ENCODE results near the gene ZC2HC1B.

ZC2HC1B gene

DNA sequence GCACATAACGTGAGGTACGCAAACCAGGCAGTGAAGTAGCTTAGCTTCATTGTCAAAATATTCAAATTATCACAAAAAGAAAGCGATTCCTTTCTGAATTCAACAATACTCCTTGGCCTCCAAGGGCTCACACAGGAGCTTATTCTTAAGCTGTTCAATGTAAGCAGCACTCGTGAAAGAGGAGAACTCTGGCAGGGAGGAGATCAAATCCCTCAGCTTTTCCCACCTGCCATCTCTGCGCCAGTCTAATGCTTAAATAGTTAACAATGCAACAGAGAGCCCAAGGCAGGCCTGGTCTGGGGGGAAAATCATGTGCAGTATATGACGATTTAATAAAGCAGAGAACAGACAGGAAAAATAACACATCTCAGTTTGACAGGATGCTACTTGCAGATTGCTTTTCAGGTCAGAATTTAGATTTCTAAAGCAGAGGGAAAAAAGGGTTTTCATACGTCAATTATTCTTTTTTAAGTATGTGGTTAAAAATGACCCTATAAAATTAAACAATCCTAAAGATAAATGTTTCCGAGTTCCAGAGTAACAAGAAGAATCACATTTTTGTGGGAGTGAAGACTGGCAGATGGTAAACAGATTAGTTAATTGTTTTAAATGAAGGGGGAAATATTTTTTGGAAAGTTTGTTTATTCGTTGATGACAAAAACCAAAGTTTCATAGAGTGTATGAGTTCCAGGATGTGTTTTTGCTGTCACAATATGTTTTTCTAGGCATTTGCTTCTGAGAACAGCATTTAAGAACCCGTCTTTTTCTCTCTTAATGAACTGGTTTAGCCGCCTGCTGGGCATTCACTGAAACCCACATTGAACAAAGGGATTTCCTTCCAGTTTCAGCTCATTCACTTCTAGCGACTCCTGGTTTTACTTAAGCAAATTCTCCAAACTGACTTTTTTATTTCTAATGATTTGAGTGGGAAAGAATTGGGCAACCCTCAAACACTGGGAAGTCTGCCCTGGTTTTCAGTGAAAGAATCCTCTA, 97.9 kb downstream of the ZC2HC1B start:
- no peak for DNase-seq

DNA sequence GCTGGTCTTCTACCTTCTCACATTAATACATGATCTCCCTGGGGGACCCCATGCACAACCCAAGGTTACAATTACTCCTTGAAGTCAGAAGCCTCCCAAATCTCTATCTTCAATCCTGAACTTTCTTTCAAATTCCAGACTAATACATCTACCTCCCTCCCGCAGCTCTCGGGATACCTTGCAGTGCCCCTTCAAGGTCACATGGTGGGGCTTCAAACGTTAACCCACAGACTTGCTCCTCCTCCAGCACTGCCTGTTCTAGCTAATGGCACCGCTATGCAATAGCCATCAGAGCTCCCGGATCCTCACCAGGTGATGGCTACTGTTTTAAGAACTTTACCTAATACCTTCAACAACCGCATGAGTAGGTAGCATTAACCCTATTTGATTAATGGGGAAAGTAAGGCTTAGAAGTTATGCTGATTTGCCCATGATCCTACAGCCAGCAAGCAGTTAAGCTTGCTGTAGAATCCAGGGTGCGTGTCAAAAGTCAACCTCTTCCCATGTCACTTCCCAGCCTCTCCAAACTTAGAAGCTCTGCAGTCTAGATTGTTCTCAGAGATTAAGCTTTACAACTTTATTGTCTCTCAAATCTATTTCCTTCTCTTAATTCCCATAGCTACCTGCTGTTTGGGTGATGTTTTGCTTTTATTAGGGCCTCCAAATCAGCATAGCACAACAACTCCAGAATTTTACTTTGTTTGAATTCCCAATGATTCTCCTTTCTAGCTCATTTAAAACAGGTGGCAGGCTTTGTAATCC, 99.1 kb downstream of the ZC2HC1B start:
- DNase-seq, result no peak

DNA sequence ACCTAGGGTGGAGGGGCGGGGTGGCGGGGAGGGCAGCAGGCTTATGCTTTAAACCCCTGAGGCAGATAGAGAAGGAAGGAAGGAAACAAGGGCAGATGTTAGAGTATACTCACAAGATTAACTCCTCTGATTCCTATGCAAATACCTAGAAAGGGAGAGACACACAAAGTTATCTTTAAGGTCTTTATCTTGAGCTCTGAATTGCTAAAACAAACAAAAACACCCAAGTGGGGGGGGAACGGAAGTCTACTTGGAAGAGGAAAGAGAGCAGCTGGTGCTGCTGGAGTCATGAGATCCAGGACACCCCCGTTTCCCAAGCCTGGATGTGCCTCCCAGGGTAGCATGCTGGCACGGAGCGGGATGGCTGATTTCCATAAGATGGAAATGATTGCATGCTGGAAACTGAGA, 100.4 kb downstream of the ZC2HC1B start:
- DNase-seq, result no peak

DNA sequence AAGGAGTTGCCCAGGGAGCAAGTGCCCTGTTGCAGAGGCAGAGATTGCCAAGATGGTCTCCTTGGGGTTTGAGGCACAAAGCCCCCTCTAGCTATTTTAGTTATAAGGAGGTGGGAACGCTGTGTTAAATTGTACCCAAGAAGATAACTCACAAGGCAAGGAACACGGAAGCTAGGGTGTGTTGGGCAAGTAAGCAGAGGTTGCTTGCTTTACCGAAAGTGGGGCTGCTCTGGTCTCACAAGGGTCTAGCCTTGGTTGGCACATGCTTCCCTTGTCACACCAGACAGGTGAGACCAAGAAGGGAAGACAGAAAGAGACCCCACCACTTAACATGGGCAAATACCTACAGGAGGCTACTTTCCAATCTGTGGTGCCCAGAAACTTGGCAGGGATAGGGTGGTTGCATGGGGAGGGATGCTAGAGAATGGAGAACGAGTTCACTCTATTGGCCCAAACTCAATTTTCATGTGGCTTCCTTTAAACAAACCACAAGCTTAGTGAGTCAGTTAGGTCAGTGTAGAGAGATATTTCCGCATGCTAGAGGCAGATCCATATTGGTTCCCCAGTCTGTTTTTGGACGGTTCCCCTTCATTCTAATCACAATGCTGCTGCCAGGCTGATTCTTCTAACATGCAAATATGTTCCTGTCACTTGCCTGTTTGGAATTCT, 101.4 kb downstream of the ZC2HC1B start:
- no peak for DNase-seq

DNA sequence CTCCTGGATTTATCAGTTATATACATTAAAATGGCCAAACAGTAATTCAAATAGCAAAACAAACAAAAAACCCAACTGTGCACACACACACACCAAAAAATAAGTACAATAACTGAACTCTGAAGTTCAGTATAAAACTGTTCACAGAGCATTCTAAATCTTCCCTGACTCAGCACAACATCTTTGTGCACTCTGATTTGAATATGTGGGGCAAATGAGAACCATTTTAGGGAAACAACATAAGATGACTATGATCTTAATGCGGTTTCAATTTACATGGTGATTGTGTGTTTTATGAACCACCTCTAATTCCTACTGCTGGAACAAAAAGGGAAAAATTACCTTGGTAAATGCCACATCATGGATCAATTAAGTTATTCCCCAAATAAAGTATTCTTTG, 102.0 kb downstream of the ZC2HC1B start:
- DNase-seq, result no peak

DNA sequence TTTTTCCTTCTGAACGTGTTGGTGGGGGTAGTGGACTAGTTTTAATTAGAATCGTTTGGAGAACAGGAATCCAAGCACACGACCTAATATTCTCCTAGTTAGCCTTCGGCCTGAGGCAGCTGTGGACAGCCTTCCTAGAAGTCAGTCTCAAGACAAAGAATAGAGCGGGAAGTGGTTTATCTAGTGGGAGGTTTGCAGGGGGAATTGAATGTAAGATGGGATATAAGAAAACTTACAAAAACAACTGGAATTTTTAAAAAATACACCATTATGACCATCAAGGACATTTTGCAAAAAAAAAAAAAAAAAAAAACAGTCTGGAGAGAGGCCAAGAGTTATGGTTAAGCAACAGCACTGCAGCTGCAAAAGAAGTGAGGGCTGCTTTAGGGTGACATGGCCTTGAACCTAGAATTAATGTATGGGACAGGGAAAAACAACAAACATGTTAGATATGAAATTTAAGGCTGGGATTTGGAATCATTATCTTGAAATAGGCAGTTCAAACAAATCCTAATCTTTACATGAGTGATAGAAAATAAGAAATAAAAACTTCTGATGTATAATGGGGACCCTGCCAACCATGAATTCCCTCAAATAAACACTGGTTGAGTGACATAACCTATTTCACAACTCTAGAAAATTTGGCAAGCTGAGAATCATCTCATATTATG, 103.6 kb downstream of the ZC2HC1B start:
- DNase-seq, result no peak

DNA sequence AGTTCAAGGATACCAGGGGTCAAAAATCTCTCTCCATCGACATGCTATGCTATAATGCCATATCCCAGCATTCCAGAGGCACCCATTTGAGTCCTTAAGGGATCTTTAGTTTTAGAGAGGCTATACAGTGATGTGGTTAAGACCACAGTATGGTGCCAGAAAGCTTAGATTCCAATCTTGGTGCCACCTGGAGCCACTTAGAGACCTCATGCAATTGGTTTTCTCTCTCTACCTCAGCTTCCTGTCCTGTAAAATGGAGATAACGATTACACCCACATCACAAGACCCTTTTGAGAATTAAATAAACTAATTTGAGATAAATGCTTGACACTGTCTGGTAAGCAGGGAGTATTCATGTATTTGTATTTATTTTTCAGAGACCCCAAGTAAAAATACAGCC, 104.8 kb downstream of the ZC2HC1B start:
- DNase-seq, result no peak

DNA sequence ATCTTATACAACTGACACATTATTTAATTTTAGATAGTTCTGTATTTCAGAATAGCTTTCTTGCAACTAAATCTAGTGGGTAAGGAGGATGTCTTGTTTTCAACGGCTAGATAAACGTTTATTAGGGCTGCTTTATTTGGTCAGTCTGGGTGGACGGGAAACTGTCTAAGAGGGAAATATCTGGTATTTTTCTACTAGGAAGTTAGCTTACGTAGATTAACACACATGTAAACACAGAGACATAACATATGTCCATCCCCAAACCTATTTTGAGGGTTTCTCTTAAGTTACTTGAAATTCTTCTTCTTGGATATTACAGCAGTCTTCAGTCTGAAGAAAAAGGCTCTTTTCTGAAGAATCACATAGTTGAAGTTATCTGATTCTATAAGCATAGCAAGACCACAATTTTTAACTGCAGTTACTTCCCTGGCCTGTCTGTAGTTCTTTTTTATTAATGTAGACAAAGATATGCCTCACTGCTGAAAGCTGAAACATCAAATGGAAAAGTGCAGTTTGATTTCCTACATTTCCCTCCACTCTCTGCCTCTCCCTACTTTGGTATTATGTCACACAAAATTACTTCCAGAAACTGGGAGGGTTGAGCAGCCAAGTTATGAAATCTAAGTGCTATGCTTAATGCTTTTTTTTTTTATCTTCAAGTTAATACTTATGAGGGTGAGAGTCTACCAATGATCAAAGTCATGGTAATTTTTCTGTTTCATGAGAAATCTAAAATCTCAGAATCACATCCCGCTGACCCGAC, 106.4 kb downstream of the ZC2HC1B start:
- DNase-seq, result no peak

DNA sequence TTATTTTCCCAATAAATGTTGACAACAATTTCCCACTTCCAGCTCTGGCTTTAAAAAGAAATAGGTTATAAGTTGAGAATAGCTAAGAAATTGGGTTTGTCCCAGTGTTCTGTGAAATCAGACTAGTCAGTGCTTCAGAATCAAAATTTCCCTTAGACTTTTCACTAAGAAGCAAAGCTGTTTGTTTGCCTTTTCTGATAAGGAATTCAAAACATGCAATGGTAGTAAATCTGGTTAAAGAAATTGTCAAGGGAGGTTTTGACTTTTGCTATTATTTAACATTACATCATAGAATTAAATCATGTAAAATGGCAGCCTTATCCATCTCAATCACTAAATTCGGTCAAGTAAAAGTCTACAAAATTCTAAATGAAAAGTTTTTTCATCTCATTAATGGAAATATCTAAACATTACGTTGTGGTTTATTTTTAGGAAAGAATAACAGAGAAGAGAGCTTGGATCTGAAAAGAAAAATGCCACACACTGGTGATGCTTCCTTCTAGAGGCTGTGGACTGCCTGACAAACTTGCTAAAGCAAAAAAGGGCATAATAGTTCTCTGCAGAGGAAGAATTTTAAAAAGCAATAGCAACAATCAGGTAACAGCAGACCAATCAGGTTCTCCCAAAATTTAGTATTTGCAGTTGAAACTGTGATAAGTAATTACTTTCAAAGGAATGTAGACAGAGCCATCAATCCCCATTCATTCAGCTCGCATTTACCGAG, 107.4 kb downstream of the ZC2HC1B start:
- no peak for DNase-seq

DNA sequence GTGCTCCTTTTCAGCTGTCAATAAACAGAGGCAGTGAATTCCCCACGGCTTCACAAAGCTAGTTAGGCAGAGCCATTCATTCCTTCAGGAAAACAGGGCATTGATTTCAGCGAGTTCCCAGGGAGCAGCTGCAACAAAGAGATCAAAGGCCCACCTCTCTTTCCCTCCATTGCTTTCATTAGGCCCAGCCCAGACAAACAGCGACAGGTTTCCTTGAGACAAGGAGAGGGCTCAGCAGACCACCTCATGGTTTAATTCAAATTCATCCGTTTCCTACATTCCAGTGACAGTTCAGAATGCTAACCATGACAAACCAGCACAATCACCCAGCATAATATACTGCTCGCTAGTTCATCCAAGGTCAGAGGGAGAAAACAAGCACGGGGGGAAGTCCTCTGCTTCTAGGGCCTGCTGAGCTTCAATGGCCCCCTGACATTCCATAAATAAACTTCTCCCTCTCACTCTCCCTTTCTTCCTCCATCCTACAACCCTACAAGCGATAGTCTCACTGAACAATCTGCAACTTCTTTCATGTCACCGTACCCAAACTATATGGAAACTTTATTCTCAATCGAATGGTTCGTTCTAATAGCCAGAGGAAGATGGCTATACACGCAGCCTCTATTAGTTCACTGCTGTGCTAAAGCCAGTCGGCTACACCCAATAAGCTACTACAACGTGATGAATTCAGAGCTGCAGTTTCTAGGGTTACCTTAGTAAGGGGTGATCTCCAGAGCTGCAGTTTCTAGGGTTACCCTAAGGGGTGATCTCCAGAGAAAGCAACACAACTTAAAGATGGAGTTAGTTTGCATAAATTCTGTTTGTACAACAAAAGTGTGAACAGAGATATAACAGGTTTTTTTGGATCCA, 109.1 kb downstream of the ZC2HC1B start:
- no peak for DNase-seq

DNA sequence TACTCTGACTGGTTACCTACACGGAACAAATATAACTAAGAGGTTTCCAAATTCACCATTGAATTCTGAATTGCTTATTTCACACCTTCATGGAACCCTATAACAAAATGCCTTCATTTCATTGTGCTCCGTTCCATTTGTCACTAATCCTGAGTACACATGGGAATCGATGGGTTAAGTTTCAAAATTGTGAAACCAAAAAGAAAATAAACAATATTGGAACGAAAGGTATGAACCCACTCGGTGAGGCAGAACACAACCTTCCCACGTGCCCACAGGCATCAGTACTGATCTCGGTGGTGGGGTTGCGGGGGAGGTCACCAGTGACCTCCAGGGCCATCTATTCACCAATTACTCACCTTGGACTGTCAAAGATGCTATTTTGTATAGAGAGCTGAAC, 109.8 kb downstream of the ZC2HC1B start:
- DNase-seq, result no peak

DNA sequence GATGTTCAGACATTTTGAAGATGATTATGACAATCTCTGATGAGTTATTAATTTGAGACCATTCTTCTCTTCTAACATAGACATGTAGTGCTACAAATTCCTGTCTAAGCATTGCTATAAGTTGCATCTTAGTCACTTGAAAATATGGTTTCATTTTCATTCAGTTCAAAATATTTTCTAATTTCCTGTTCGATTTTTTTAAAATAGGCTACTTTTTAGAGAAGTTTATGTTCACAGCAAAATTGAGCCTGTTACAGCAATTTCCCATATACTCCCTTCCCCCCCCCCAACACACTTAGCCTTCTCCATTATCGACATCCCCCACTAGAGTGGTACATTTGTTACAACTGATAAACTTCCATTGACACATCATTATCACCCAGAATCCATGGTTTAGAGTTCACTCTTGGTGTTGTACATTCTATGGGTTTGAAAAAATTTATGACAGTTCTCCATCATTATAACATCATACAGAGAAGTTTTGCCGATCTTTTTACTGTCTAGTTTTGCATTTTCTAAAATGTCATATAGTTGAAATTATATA, 112.6 kb downstream of the ZC2HC1B start:
- DNase-seq, result no peak

DNA sequence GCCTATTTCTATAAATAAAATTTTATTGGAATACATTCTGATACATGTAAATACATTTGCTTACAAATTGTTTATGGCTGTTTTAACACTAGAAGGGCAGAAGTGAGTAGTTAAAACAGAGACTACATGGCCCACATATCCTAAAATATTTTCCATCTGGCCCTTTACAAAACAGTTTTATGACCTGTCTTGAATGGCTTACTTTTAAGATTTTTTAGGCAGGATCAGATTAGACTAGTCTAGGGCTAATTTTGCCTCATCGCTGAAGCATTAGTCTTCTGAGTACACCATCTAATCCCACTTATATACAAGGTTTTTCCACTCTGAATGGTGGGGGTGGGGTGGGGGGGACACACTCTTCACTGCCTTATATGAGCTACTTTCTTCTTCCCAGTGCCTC, 116.6 kb downstream of the ZC2HC1B start:
- no peak for DNase-seq

DNA sequence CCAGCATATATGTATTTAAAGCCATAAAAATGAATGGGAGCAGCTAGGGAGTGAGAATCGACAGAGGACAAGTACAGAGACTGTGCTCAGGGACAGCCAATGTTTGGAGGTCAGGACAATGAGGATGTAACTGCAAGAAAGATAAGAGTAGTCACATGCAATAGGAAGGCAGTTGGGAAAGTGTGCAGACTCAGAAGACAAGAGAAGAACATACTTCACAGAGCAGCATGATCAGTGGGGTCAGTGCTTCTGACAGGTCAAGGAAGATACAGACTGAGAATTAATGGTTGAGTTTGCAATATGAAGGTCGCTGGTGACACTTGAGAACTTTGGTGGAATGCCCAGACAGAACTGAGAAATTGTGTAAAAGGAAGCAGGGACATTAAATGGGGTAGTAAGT, 118.7 kb downstream of the ZC2HC1B start:
- DNase-seq, result no peak

DNA sequence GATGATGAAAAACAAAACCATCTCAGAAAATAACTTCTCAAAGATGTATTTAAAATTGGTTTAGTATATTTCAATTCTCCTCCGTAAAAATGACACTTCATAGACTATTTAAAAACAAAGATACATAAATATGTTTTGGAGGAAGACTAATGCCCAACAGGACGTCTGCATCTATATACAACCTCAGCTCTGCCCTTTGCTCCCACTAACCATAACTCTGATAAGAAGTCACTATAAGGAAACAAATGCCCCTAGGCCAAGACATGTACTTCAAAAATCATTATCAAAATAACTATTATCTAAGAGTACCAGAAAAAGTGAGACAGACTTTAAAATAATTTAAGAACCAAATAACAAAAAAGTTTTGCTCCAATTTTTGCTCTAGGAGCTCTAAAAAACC, 120.4 kb downstream of the ZC2HC1B start:
- DNase-seq, result no peak

DNA sequence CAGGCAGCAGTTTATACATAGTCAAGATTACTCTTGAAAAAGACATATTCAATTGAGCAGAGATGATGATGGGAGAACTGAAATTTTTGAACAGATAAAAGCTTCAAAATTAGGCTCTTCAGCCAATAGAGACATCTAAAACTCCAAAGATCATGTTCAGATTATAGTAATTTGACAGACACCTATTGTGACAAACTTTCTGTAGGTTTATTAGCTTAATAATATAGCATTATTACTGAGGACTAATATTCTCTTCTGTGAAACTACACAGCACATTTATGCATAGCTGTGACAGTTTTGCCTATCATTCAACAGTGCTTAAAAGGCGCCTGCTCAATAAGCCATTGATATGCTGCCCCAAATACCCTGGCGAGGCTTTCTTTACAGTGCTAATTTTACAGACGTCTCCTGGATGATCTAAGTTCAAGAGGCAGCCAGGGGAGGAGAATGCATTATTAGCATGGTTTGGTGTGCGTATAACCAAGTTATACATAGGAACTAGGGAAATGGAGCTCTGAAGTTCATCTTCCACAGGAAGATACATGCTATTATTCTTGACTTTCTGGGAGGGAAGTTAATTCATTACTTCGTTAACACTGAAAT, 122.3 kb downstream of the ZC2HC1B start:
- no peak for DNase-seq
